GM23248 (cell line): ENCODE measurements around the gene L3MBTL1. TPM values are rescaled to one million over a fixed set of nuclear protein-coding genes. Genes with fewer than 3 reads are reported as not detected.
A peak's percentile ranks its signal among the peaks of the same experiment; 100 is the strongest.

Source experiments
- DNase-seq: peaks from one replicate; pipeline ENCODE4 v3.0.0-alpha.2; 2015
- H2AFZ ChIP-seq: fragments of 200-600 bp; sonication (generic); 2 replicates; pipeline ENCODE4 v1.6.1; 2016; ENCODE audit warnings: antibody characterized with exemption
- H3F3A ChIP-seq: fragments of 200-600 bp; sonication (generic); 2 replicates; pipeline ENCODE4 v1.6.1; 2016; ENCODE audit warnings: mild to moderate bottlenecking, antibody characterized with exemption, mixed run types; ENCODE audit not compliant: insufficient read depth
- H3K27ac ChIP-seq: fragments of 200-600 bp; sonication (generic); 2 replicates; pipeline ENCODE4 v1.5.1; 2016; ENCODE audit warnings: mild to moderate bottlenecking
- H3K27me3 ChIP-seq: fragments of 200-600 bp; sonication (generic); replicated peaks from 2 replicates; pipeline ENCODE4 v1.6.1; 2016; ENCODE audit warnings: mild to moderate bottlenecking; ENCODE audit not compliant: insufficient read depth
- H3K36me3 ChIP-seq: fragments of 200-600 bp; sonication (generic); 2 replicates; pipeline ENCODE4 v1.6.1; 2016; ENCODE audit warnings: low read depth, mild to moderate bottlenecking
- H3K4me1 ChIP-seq: fragments of 200-600 bp; sonication (generic); 2 replicates; pipeline ENCODE4 v1.6.1; 2016; ENCODE audit warnings: mild to moderate bottlenecking; ENCODE audit not compliant: insufficient read depth
- H3K4me2 ChIP-seq: fragments of 200-600 bp; sonication (generic); one replicate; pipeline ENCODE4 v1.6.1; 2016; ENCODE audit warnings: mild to moderate bottlenecking; ENCODE audit not compliant: unreplicated experiment
- H3K4me3 ChIP-seq: fragments of 200-600 bp; sonication (generic); 2 replicates; pipeline ENCODE4 v1.5.1; 2016; ENCODE audit warnings: mild to moderate bottlenecking
- H3K79me2 ChIP-seq: fragments of 200-600 bp; sonication (generic); 2 replicates; pipeline ENCODE4 v1.6.1; 2016; ENCODE audit warnings: mild to moderate bottlenecking; ENCODE audit not compliant: insufficient read depth
- H3K9ac ChIP-seq: fragments of 200-600 bp; sonication (generic); 2 replicates; pipeline ENCODE4 v1.6.1; 2016; ENCODE audit warnings: mild to moderate bottlenecking
- H3K9me2 ChIP-seq: fragments of 200-600 bp; sonication (generic); 2 replicates; pipeline ENCODE4 v1.6.1; 2016; ENCODE audit warnings: mixed run types, mild to moderate bottlenecking, moderate library complexity; ENCODE audit not compliant: insufficient read depth
- H3K9me3 ChIP-seq: fragments of 200-600 bp; sonication (generic); one replicate; pipeline ENCODE4 v1.6.1; 2017; ENCODE audit warnings: low read depth
- H4K20me1 ChIP-seq: fragments of 200-600 bp; sonication (generic); 2 replicates; pipeline ENCODE4 v1.6.0; 2016; ENCODE audit not compliant: insufficient read depth
- EZH2 ChIP-seq: fragments of 200-600 bp; sonication (generic); IDR thresholded peaks from 2 replicates; pipeline ENCODE4 v1.6.1; 2018; ENCODE audit warnings: antibody characterized with exemption, mild to moderate bottlenecking; ENCODE audit not compliant: insufficient read depth, poor library complexity, severe bottlenecking
- EZH2phosphoT487 ChIP-seq: fragments of 200-600 bp; sonication (generic); IDR thresholded peaks from 2 replicates; pipeline ENCODE4 v1.6.1; 2018; ENCODE audit warnings: antibody characterized with exemption, moderate library complexity, mild to moderate bottlenecking, low read depth; ENCODE audit not compliant: insufficient read depth
- WGBS, 2 experiments: methylation state at CpG; one replicate each; pipeline ENCODE4 v1.1.6; 2015 to 2017; ENCODE audit warnings: low lambda C conversion rate in 2 of 2, low coverage in 1 of 2; ENCODE audit errors: missing lambda C conversion rate in 2 of 2; 5-methylcytosine and 5-hydroxymethylcytosine counted together
- in situ Hi-C: fragments of 300-500 bp; cut with MboI; formaldehyde crosslinking; loops from 2 replicates; pipeline ENCODE4 v1.15.0; 2020
- polyA plus RNA-seq: library from polyadenylated mRNA; unstranded; fragments of >200 nt; fragmentation: Nextera tagmentation; extraction: Ambion mirVana; gene quantifications from 2 replicates; pipeline ENCODE4 v1.2.1, GENCODE V29; 2016
- total RNA-seq: library from RNA; depleted of rRNA; stranded (reverse); fragments of >200 nt; shearing (Covaris generic); gene quantifications from 2 replicates; pipeline ENCODE4 v1.2.3, GENCODE V29; 2014

The L3MBTL1 gene
- total and polyA plus RNA-seq, 2 experiments from 2014 or later: 0.22 to 0.35 TPM

- Histone ChIP-seq H3K36me3 (no peaks in the 10 kb centered on the region), H3K9me3 (no peaks in the 10 kb centered on the region), H3F3A (no peaks in the 10 kb centered on the region), H3K79me2 (no peaks in the 10 kb centered on the region), H4K20me1 (no peaks in the 10 kb centered on the region), H2AFZ (no peak overlapping the region), H3K4me3 (no peak overlapping the region), H3K9me2 (no peaks in the 10 kb centered on the region), H3K27ac (no peak overlapping the region), H3K4me1 (peaks cover 7% of the 10 kb centered on the region), H3K4me2 (no peak overlapping the region), H3K9ac (no peak overlapping the region), H3K27me3 (no peaks in the 10 kb centered on the region)
- in situ Hi-C loops: loop anchor here (10.0 kb wide), 1 partner anchor 546 kb away; no protein-coding TSS in a partner anchor
- DNase-seq: peak; percentile 33
- WGBS, 2 experiments: 33 to 36% methylated on average over 6 of the region's 6 CpGs
- TF ChIP-seq EZH2: no peak
- TF ChIP-seq EZH2phosphoT487: no peak
These were observed 31.6 kb downstream of the L3MBTL1 start for GRCh38 chr20:43538878-43539700.

GRCh38 chr20:43539975-43540672 lies 32.6 kb downstream of the L3MBTL1 start:
- in situ Hi-C loops: loop anchor here (10.0 kb wide), 1 partner anchor 545 kb away; no protein-coding TSS in a partner anchor
- Histone ChIP-seq H3K4me3 (no peak overlapping the region), H3K27ac (no peak overlapping the region), H3K9me3 (no peaks in the 10 kb centered on the region), H3K4me2 (no peak overlapping the region), H3K9me2 (no peaks in the 10 kb centered on the region), H2AFZ (no peak overlapping the region), H3K4me1 (peaks cover 7% of the 10 kb centered on the region), H3K79me2 (no peaks in the 10 kb centered on the region), H3K36me3 (no peaks in the 10 kb centered on the region), H3K9ac (no peak overlapping the region), H3K27me3 (no peaks in the 10 kb centered on the region), H3F3A (no peaks in the 10 kb centered on the region), H4K20me1 (no peaks in the 10 kb centered on the region)
- DNase-seq: no peak
- TF ChIP-seq EZH2phosphoT487: no peak
- TF ChIP-seq EZH2: no peak
- 80 to 83% methylated on average over 17 of the region's 17 CpGs for WGBS, 2 experiments

- no peak overlapping the region for H3K27ac ChIP-seq
- no peaks in the 10 kb centered on the region for H3K9me3 ChIP-seq
- no peak overlapping the region for H2AFZ ChIP-seq
- H3K27me3 ChIP-seq: no peaks in the 10 kb centered on the region
- no peak for DNase-seq
- no peaks in the 10 kb centered on the region for H3K79me2 ChIP-seq
- peaks cover 7% of the 10 kb centered on the region for H3K4me1 ChIP-seq
- TF ChIP-seq EZH2 (no peak), EZH2phosphoT487 (no peak)
- no peaks in the 10 kb centered on the region for H4K20me1 ChIP-seq
- in situ Hi-C loops: no loop called here
- no peak overlapping the region for H3K9ac ChIP-seq
- WGBS, 2 experiments: 92 to 96% methylated on average over 7 of the region's 7 CpGs
- H3K4me3 ChIP-seq: no peak overlapping the region
- H3K9me2 ChIP-seq: no peaks in the 10 kb centered on the region
- H3K4me2 ChIP-seq: no peak overlapping the region
- no peaks in the 10 kb centered on the region for H3F3A ChIP-seq
- H3K36me3 ChIP-seq: no peaks in the 10 kb centered on the region
These were observed 33.2 kb downstream of the L3MBTL1 start for GRCh38 chr20:43540673-43541060.

- no peak overlapping the region for H3K4me3 ChIP-seq
- H2AFZ ChIP-seq: no peak overlapping the region
- no peaks in the 10 kb centered on the region for H3F3A ChIP-seq
- H3K4me2 ChIP-seq: no peak overlapping the region
- no peaks in the 10 kb centered on the region for H4K20me1 ChIP-seq
- in situ Hi-C loops: no loop called here
- 0 to 5% methylated on average over 2 of the region's 2 CpGs for WGBS, 2 experiments
- H3K9me2 ChIP-seq: no peaks in the 10 kb centered on the region
- H3K9me3 ChIP-seq: no peaks in the 10 kb centered on the region
- TF ChIP-seq EZH2 (no peak), EZH2phosphoT487 (no peak)
- H3K4me1 ChIP-seq: peaks cover 7% of the 10 kb centered on the region
- H3K79me2 ChIP-seq: no peaks in the 10 kb centered on the region
- H3K9ac ChIP-seq: no peak overlapping the region
- no peaks in the 10 kb centered on the region for H3K36me3 ChIP-seq
- DNase-seq: peak; percentile 74
- no peak overlapping the region for H3K27ac ChIP-seq
- no peaks in the 10 kb centered on the region for H3K27me3 ChIP-seq
These were observed 33.7 kb downstream of the L3MBTL1 start for GRCh38 chr20:43541214-43541613.
